Stimulated activated CD4-positive, alpha-beta T cell treated with anti-CD3 and anti-CD28 coated beads, Interleukin-1b, Interleukin-23, amount 100 ng/mL, for 4 hours (primary cell): ENCODE measurements around the gene CPB1.

Experiments used
- DNase-seq, 2 donors: peaks; one replicate each; pipeline ENCODE4 v3.0.0-alpha.2; 2020; ENCODE audit warnings: low read depth in 2 of 2

CPB1 gene

GRCh38 chr3:148829926-148830325 lies 2.3 kb downstream of the CPB1 start:
- no peak for DNase-seq

- no peak for DNase-seq
Measured at GRCh38 chr3:148833223-148833622, 5.6 kb downstream of the CPB1 start.

DNA sequence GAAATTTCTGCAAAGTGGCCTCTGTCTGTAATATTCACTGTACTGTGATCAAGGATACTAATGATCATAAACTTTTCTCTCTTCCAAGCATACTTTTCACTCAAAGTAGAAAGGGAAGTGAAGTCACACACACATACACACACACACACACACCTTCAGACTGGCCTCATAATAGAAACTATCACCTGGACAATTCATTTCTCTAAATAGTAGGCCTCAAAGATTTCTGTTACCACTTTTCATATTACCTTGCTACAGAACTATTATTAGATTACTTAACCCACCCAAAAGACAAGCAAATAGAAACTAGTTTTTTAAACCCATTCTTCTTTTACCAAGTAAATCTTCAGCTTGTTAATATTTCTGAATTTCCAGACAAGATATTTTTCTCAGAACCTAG lies 12.2 kb downstream of the CPB1 start:
- DNase-seq: no peak

DNA sequence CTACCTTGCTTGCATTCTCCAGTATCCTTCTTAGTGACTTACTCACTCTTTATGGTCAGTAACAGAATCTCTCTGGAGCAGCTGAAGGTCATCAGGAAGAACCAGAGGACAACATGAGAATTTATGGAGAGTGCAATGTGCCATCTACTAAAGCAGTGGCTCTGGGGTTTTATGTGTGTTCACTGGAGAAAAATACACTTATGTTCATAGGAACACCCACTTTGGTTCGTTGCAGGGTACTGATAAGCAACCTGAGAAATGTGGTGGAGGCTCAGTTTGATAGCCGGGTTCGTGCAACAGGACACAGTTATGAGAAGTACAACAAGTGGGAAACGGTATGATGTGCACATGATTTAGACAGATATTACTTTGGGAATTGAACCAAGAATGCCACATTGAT lies 12.8 kb downstream of the CPB1 start:
- DNase-seq: no peak

GRCh38 chr3:148845756-148846395 lies 18.3 kb downstream of the CPB1 start:
- no peak for DNase-seq

DNA sequence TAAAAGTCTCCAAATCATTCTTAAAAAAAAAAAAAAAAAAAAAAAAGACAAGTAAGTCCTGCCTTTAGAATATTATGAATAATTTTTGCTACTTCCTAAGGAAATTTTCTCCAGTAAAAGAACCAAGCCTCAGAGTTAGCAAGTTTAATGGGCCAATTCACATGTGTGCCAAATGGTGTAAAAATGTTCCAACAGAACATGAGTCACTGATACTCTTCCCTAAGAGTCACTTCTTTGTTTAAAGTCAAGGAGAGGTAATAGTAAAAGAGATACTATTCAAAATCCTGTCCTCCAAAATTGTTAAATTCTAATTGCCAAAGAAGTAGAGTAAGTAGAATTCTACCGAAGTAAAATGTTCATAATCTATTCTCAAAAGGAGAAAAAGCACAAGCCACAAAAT lies 19.7 kb downstream of the CPB1 start:
- DNase-seq: no peak

DNA sequence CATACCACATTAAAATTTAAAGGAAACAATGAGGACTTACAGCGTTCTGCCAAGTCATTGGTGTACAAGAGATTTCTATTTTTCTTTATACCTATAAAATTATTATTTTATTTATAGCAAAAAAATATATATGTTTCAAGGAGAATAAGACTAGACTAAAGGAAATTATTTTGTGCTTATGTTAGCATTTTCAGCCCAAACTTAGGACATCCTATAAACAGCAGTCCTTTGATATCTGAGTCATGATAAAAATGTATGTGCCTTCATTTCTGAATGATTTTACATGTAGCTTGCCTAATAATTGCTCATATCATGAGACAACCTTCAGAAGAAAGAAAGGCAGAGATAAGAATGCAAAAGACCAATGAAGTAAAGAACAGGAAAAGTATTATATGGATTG lies 20.8 kb downstream of the CPB1 start:
- no peak for DNase-seq

DNA sequence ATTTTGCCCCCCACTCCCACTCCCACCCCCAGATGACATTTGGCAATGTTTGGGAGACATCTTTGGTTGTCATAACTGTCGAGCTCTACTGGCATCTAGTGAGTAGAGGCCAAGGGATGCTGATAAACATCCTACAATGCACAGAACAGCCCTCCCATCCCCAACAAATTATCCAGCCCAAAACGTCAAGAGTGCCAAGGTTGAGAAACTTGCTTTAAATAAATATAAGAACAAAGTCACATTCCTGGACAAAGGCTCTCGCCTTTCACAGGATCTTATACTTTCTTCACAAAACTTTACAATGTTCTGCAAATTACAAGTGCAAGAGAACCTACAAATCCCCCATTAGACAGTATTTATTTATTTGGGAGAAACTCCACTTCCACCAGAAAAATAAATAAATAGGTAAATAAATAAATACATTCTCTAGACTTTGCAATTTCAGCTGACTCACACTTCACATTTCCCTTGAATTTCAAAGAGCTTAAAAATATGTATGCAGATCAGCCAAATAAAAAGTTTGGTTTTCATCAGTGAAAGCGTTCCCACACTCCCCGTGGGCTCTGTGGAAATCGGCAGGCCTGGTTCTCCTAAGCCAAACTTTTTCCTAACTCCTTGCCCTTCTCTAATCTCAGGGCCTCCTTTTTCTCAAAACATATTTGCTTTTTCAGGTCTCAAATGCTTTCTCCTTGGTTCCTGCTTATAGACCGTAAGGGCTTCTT lies 24.8 kb downstream of the CPB1 start:
- no peak for DNase-seq

DNA sequence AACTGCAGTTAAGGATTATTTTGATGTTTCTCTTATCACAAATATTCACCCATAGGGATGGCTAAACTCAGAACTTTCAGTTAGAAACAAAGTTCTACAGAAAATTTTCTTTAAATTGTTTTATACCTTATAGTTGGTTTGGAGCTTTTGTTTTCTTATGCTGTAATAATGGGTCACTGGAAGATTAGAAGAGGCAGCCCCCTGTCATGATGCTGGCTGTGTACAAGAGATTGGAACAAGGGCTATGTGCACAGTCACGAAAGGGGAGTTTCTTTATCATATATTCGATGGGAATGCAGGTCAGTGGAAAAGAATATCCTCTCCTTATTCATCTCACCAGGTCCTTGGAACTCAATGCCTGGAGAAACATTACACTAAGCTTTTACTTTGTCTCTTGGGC lies 25.5 kb downstream of the CPB1 start:
- no peak for DNase-seq

DNA sequence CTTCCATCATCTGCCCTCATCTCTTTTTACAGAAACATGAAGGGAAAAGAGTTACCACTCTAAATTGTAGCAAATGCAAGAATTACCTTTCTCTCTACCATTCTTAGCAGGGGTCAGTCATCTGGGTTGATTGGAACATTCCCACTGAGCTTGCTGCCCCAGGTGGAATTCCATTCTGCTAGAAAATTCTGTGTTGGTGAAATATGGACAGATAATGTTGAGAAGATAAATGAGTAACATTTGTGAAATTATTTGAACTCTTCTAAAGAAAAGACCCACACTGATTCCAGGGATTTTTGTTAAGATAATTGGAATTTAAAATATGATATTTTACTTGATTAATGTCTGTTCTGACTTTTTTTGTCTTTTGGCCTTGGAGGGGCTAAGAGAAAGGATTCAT lies 26.4 kb downstream of the CPB1 start:
- no peak for DNase-seq

DNA sequence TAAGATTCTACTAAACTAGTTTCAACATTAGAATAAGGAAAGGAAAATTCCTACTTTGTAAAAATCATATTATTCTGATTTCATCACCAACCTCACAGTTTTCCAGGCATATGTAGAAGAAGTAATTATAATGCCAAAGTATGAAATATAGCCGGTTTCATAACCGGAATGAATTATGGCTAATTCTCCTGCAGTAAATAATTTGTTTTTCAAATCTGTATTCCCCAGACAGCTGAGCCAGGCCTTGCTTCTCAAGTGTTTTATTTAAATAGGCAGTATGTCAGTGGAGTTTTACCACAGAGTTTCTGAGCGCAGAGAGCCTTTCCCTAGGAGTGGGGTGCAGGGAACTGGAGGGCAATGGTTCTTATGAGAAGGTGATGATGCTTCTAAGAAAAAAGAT lies 28.8 kb downstream of the CPB1 start:
- DNase-seq: no peak

DNA sequence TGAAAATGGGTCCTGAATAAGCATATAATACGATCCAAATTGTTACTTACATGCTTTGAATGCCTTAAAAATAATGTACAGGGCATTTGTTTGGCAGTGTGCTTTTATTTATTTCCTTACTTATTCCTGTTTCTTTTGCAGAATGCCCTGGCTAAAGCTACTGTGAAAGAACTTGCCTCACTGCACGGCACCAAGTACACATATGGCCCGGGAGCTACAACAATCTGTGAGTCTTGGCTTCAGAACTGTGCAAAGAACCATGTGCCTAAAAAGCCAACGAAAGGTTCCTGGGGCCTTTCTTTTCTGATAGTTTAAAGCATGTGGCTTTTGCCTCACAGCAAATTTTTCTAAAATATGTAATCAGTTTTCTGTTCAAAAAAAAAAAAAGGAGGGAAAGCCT lies 29.7 kb downstream of the CPB1 start:
- DNase-seq: no peak

DNA sequence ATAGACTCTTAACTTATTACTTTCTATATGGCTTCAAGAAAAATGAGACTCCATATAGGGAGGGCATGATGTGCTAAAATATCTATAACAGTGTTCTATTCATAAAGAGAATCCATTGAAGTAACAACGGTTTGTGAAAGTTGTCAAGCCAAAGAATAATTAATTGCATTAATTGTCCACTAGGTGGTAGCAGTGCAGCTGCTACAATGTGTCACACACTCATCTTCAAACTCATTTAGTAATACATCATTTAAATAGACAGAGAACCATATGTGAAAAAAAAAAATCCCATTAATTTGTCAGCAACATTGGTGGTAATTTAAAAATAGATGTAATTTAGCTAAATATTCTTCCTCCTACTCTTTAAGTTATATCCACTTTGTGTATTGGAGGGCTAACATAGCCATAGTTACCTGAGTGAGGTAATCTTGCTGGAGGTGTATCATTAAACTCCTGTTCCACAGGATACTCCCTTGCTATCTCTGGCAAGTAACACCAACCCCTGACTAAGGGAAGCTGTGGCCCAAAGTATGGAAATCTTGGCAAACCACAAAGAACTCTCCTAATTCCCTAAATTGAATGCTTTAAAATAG lies 33.8 kb downstream of the CPB1 start:
- no peak for DNase-seq

DNA sequence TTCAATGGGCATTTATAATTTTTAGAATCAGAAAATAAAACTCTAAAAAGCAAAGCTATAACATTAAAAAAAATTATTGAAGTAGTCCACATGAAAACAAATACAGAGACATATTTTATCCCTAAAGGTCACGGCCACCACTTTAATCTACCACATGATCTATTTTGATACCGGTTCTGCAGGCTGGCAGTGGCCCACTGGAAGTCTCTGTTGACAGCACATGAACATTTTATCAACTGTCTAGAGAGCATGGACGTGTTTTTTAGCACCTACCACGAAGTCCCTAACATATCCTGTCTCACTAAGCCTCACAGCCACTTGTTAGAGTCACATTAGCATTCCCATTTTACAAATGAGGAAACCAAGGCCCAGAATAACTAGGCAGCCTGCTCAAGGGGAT lies 35.7 kb downstream of the CPB1 start:
- no peak for DNase-seq

GRCh38 chr3:148863814-148864213 lies 36.2 kb downstream of the CPB1 start:
- DNase-seq: no peak

GRCh38 chr3:148865049-148865448 lies 37.4 kb downstream of the CPB1 start, which contains the start of gene CPA3:
CPA3 (plus strand) TSS chr3:148865296; CDS start chr3:148865308, 12 bp downstream.
- no peak for DNase-seq

GRCh38 chr3:148866261-148866660 lies 38.6 kb downstream of the CPB1 start:
- DNase-seq: no peak

DNA sequence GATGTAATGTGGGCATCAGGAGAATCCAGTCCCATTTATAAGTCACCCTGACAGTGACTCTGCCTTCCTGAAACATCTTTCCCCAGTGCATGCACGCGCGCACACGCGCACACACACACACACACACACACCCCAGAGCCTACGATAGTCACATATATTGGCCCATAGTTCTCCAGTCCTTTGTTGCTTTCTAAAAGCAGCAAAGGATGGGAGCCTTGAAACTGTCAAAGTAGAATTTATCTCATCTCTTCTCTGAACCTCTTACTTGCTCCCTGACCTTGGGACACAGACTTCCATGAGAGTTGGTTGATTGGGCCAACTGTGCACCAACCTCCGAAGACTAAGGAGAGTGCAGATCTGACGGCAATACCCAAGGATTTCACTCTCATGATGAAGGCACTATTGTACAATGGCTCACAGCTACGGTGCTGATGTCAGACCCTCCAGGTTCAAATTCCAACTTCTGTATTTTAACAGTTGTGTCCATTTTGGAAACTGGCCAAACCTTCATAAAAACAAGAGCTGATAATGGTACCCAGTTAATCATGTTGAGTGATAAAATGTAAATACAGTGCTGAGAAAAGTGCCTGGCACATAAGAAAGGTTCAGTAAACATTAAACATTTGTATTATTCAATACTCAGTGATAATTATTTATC lies 45.8 kb downstream of the CPB1 start:
- DNase-seq: no peak

DNA sequence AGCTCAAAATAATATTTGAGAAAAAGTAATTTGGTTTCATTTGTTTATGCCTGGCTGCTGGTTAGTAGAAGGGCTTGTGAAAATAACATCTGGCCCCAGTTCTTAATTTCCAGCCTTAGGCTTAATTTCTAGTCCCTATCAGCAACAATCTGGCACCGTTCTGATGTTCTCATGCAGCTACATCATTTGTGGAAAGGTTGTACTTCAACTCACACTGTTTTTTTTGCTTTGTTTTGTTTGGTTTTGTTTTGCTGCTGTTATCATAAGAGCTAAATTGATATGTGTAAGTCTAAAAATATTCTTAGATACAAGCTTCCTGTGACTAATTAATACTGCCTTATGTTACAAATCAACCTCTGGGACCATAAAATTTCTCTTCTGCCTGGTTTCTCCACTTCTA lies 46.4 kb downstream of the CPB1 start:
- DNase-seq: no peak

GRCh38 chr3:148878095-148878494 lies 50.5 kb downstream of the CPB1 start:
- DNase-seq: no peak

GRCh38 chr3:148879256-148879655 lies 51.6 kb downstream of the CPB1 start:
- no peak for DNase-seq

- no peak for DNase-seq
Measured at GRCh38 chr3:148880681-148881080, 53.1 kb downstream of the CPB1 start.

DNA sequence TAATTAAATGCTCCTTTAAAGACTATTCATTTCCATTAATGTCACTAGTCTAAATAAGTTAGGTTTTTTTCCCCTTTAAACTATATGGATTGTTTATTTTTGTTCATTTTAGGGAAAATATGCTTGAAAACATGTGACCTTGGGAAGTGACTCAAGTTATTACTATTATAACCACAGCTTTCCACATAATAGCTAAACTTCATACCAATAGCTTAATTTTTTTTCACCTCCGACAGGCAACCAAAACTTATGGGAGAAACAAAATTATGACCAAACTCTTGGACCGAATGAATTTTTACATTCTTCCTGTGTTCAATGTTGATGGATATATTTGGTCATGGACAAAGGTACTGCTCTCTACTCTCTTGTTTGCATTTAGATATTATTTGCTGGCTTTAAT lies 53.7 kb downstream of the CPB1 start:
- no peak for DNase-seq
